KBM-7 (cell line): ENCODE measurements around the gene RNF213.

ENCODE experiments used
- DNase-seq: peaks from one replicate; pipeline ENCODE4 v3.0.0-alpha.2; 2015
- in situ Hi-C: fragments of 300-500 bp; cut with MboI; formaldehyde crosslinking; loops from 2 replicates; pipeline ENCODE4 v1.14.3; 2020; ENCODE audit warnings: low sequenced_read_pairs, low pct_unique_long_range_greater_than_20kb, mixed read lengths

Gene RNF213

GRCh38 chr17:80374732-80375585 lies 114.3 kb downstream of the RNF213 start:
- peak; percentile 12 for DNase-seq
- in situ Hi-C loops: no loop called here

GRCh38 chr17:80376531-80376930 lies 115.9 kb downstream of the RNF213 start:
- no peak for DNase-seq
- in situ Hi-C loops: no loop called here

- in situ Hi-C loops: no loop called here
Observed at GRCh38 chr17:80377798-80378197, 117.1 kb downstream of the RNF213 start.

GRCh38 chr17:80379348-80379747 lies 118.7 kb downstream of the RNF213 start:
- in situ Hi-C loops: no loop called here
- no peak for DNase-seq

More at GRCh38 chr17:80377798-80378197, 117.1 kb downstream of the RNF213 start:
- no peak for DNase-seq

GRCh38 chr17:80380068-80380467 lies 119.4 kb downstream of the RNF213 start:
- DNase-seq: no peak
- in situ Hi-C loops: no loop called here

GRCh38 chr17:80380555-80381002 lies 119.9 kb downstream of the RNF213 start:
- no peak for DNase-seq
- in situ Hi-C loops: no loop called here

- no peak for DNase-seq
- in situ Hi-C loops: no loop called here
Observed at GRCh38 chr17:80381416-80381923, 120.8 kb downstream of the RNF213 start.

GRCh38 chr17:80382446-80382845 lies 121.8 kb downstream of the RNF213 start:
- in situ Hi-C loops: no loop called here
- DNase-seq: no peak

GRCh38 chr17:80382956-80383355 lies 122.3 kb downstream of the RNF213 start:
- no peak for DNase-seq
- in situ Hi-C loops: no loop called here

GRCh38 chr17:80384078-80384960 lies 123.7 kb downstream of the RNF213 start:
- DNase-seq: no peak
- in situ Hi-C loops: no loop called here

- no peak for DNase-seq
- in situ Hi-C loops: no loop called here
Observed at GRCh38 chr17:80385046-80385445, 124.4 kb downstream of the RNF213 start.

GRCh38 chr17:80386341-80386740 lies 125.7 kb downstream of the RNF213 start:
- DNase-seq: no peak
- in situ Hi-C loops: no loop called here

GRCh38 chr17:80387071-80387470 lies 126.4 kb downstream of the RNF213 start:
- in situ Hi-C loops: no loop called here
- DNase-seq: no peak

- in situ Hi-C loops: no loop called here
Observed at GRCh38 chr17:80388175-80388574, 127.5 kb downstream of the RNF213 start.

GRCh38 chr17:80388601-80389000 lies 127.9 kb downstream of the RNF213 start:
- in situ Hi-C loops: no loop called here
- no peak for DNase-seq

More at GRCh38 chr17:80388175-80388574, 127.5 kb downstream of the RNF213 start:
- DNase-seq: no peak

- in situ Hi-C loops: no loop called here
- DNase-seq: no peak
Observed at GRCh38 chr17:80389011-80389995, 128.7 kb downstream of the RNF213 start.

- DNase-seq: no peak
- in situ Hi-C loops: no loop called here
Observed at GRCh38 chr17:80393241-80393890, 132.7 kb downstream of the RNF213 start.

GRCh38 chr17:80393961-80394360 lies 133.3 kb downstream of the RNF213 start:
- in situ Hi-C loops: no loop called here
- DNase-seq: no peak
